ENCODE measurements around the gene KCNH8. TPM values are rescaled to one million over a fixed set of nuclear protein-coding genes. Genes with fewer than 3 reads are reported as not detected.

The KCNH8 gene
- total RNA-seq, 1 experiment from 2014 or later = not detected

- ChIA-PET CTCF (interaction anchor here (0.6 to 1.3 kb wide), 5 partner anchors 14 to 1024 kb away, joined by 3 to 7 read pairs (median 3); no protein-coding TSS in a partner anchor), POLR2A (interaction anchor here (0.7 kb wide), 1 partner anchor 72 kb away, joined by 3 read pairs; no protein-coding TSS in a partner anchor)
- Mint-ChIP-seq H3K9me3 (ENCODE audit: unreplicated experiment) (no peaks in the 10 kb centered on the region), H3K4me1 (ENCODE audit: insufficient read depth, unreplicated experiment) (peaks cover 6% of the 10 kb centered on the region), H3K27me3 (ENCODE audit: insufficient read depth, unreplicated experiment) (peaks cover 42% of the 10 kb centered on the region), H3K36me3 (ENCODE audit: insufficient read depth, unreplicated experiment) (no peaks in the 10 kb centered on the region), H3K27ac (ENCODE audit: low read depth, unreplicated experiment) (no peak overlapping the region), H3K4me3 (ENCODE audit: unreplicated experiment) (peak overlapping the region; percentile 72)
- intact Hi-C loops (cut with micrococcal nuclease) = no loop called here
- TF ChIP-seq CTCF (IDR thresholded peaks at IDR 0.05; ENCODE audit: unreplicated experiment) = no peak
- BruUV-seq (replicated peaks) = no TSS peak
- DNase-seq (ENCODE audit: unreplicated experiment) = peak; percentile 37
Measured at GRCh38 chr3:19146685-19147650, 1.3 kb upstream of the KCNH8 start.

DNA sequence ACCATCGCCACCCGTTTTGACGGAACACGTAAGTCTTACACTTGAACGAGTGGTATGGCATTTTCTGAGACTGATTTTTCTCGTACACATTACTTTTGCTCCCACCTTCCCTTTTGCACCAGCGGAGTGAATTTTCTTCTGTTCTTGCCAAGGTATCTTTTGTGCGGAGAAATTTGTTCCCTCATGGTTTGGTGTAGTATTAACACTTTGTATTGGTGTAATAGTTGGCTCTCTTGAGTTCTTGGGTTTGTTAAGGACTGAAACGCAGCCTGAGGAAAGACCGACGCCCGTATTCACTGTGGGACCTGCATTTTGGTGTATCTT lies 420 bp downstream of the KCNH8 start:
- peaks cover 6% of the 10 kb centered on the region for H3K4me1 Mint-ChIP-seq (ENCODE audit: insufficient read depth, unreplicated experiment)
- TF ChIP-seq CTCF (IDR thresholded peaks at IDR 0.05; ENCODE audit: unreplicated experiment) = no peak
- peak overlapping the region; percentile 43 for H3K4me3 Mint-ChIP-seq (ENCODE audit: unreplicated experiment)
- no peak overlapping the region for H3K27ac Mint-ChIP-seq (ENCODE audit: low read depth, unreplicated experiment)
- H3K36me3 Mint-ChIP-seq (ENCODE audit: insufficient read depth, unreplicated experiment) = no peaks in the 10 kb centered on the region
- ChIA-PET CTCF (interaction anchor here (0.6 kb wide), 1 partner anchor 11 kb away, joined by 5 read pairs; no protein-coding TSS in a partner anchor), POLR2A (no interaction called here)
- intact Hi-C loops (cut with micrococcal nuclease) = no loop called here
- DNase-seq (ENCODE audit: unreplicated experiment) = no peak
- no TSS peak for BruUV-seq (replicated peaks)
- no peaks in the 10 kb centered on the region for H3K9me3 Mint-ChIP-seq (ENCODE audit: unreplicated experiment)
- peaks cover 27% of the 10 kb centered on the region for H3K27me3 Mint-ChIP-seq (ENCODE audit: insufficient read depth, unreplicated experiment)

DNA sequence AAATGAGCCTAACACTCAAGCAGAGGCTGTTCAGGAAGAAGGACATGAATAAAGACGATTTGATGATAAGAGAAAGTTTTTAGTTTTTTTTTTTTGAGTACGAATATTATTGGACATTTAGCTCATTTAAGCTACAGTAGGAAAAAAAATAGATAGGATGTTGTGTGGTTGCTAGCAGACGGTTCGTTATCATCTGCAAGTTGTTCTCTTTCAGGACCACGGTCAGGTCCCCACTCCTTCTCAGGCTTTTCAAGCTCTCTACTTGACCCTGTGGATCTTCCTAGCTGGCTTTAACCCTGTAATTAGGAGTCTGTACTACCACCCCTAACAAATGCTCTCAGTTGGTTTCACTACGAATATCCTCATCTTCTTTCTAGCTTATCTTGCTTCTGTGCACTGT lies 1.1 kb downstream of the KCNH8 start:
- Mint-ChIP-seq H3K36me3 (ENCODE audit: insufficient read depth, unreplicated experiment) (no peaks in the 10 kb centered on the region), H3K27me3 (ENCODE audit: insufficient read depth, unreplicated experiment) (peaks cover 30% of the 10 kb centered on the region), H3K4me3 (ENCODE audit: unreplicated experiment) (no peak overlapping the region), H3K4me1 (ENCODE audit: insufficient read depth, unreplicated experiment) (peaks cover 6% of the 10 kb centered on the region), H3K27ac (ENCODE audit: low read depth, unreplicated experiment) (no peak overlapping the region), H3K9me3 (ENCODE audit: unreplicated experiment) (no peaks in the 10 kb centered on the region)
- no TSS peak for BruUV-seq (replicated peaks)
- TF ChIP-seq CTCF (IDR thresholded peaks at IDR 0.05; ENCODE audit: unreplicated experiment) = no peak
- intact Hi-C loops (cut with micrococcal nuclease) = no loop called here
- peak; percentile 41 for DNase-seq (ENCODE audit: unreplicated experiment)
- ChIA-PET CTCF (interaction anchor here (0.6 to 0.9 kb wide), 4 partner anchors 11 to 731 kb away, joined by 3 to 5 read pairs (median 3); no protein-coding TSS in a partner anchor), POLR2A (no interaction called here)

- no TSS peak for BruUV-seq (replicated peaks)
- Mint-ChIP-seq H3K4me3 (ENCODE audit: unreplicated experiment) (no peak overlapping the region), H3K27me3 (ENCODE audit: insufficient read depth, unreplicated experiment) (peaks cover 48% of the 10 kb centered on the region), H3K9me3 (ENCODE audit: unreplicated experiment) (no peaks in the 10 kb centered on the region), H3K4me1 (ENCODE audit: insufficient read depth, unreplicated experiment) (peaks cover 6% of the 10 kb centered on the region), H3K27ac (ENCODE audit: low read depth, unreplicated experiment) (no peak overlapping the region), H3K36me3 (ENCODE audit: insufficient read depth, unreplicated experiment) (no peaks in the 10 kb centered on the region)
- intact Hi-C loops (cut with micrococcal nuclease) = no loop called here
- CTCF ChIA-PET = no interaction called here
- no peak for DNase-seq (ENCODE audit: unreplicated experiment)
- no peak for TF ChIP-seq CTCF (IDR thresholded peaks at IDR 0.05; ENCODE audit: unreplicated experiment)
- POLR2A ChIA-PET = no interaction called here
Measured at GRCh38 chr3:19151171-19151570, 2.9 kb downstream of the KCNH8 start.

Data from MCF 10A (cell line).